ENCODE results near the gene ALDH3B2. TPM values are rescaled to one million over a fixed set of nuclear protein-coding genes. Genes with fewer than 3 reads are reported as not detected.

ALDH3B2 gene
- total and polyA plus RNA-seq, 2 donors (not counting 1 experiment from before 2014, with no cell fraction given): 0.09 TPM; not detected in 1

- no peak within 1 kb of the TSS for H3K27ac Mint-ChIP-seq
- peaks cover 9 to 13% of the 10 kb centered on the region in 2 donors for H3K4me1 ChIP-seq (ENCODE audit: control insufficient read depth in 2 of 2, insufficient read depth in 2 of 2, low read length in 2 of 2)
- H3K36me3 ChIP-seq (replicated peaks in 1 of 2; ENCODE audit: control extremely low read depth in 1 of 2, control insufficient read depth in 1 of 2, extremely low read depth in 1 of 2, insufficient read depth in 2 of 2, low read length in 1 of 2): no peaks in the 10 kb centered on the region
- ATAC-seq (ENCODE audit: low read depth) (no peak), DNase-seq (no peak)
- H4K20me1 ChIP-seq (ENCODE audit: control insufficient read depth, insufficient read depth, low read length, poor library complexity, severe bottlenecking): no peaks in the 10 kb centered on the region
- ChIA-PET CTCF (interaction anchor here (0.8 to 5.3 kb wide), 7 partner anchors 8 to 65 kb away, joined by 3 to 50 read pairs (median 3); partner anchors contain the start of genes ACY3 and NUDT8), POLR2A (no interaction called here)
- intact Hi-C loops (cut with micrococcal nuclease): no loop called here
- no peak within 1 kb of the TSS for H3K9ac ChIP-seq (ENCODE audit: low read length)
- H3K4me2 ChIP-seq (replicated peaks; ENCODE audit: low read depth, low read length, poor library complexity, severe bottlenecking): no peak within 1 kb of the TSS
- no peak within 1 kb of the TSS for H3K4me3 ChIP-seq (ENCODE audit: control extremely low read depth in 1 of 5, extremely low read depth in 1 of 5, insufficient read depth in 1 of 5, low read depth in 2 of 5, low read length in 4 of 5)
- no peaks in the 10 kb centered on the region for H3K79me2 ChIP-seq (ENCODE audit: control insufficient read depth, insufficient read depth, low read length)
- no peak for TF ChIP-seq EZH2 (IDR thresholded peaks at IDR 0.05; ENCODE audit: borderline replicate concordance, insufficient read depth, low read depth, low read length, poor library complexity, severe bottlenecking)
- TF ChIP-seq, protein P1, sequence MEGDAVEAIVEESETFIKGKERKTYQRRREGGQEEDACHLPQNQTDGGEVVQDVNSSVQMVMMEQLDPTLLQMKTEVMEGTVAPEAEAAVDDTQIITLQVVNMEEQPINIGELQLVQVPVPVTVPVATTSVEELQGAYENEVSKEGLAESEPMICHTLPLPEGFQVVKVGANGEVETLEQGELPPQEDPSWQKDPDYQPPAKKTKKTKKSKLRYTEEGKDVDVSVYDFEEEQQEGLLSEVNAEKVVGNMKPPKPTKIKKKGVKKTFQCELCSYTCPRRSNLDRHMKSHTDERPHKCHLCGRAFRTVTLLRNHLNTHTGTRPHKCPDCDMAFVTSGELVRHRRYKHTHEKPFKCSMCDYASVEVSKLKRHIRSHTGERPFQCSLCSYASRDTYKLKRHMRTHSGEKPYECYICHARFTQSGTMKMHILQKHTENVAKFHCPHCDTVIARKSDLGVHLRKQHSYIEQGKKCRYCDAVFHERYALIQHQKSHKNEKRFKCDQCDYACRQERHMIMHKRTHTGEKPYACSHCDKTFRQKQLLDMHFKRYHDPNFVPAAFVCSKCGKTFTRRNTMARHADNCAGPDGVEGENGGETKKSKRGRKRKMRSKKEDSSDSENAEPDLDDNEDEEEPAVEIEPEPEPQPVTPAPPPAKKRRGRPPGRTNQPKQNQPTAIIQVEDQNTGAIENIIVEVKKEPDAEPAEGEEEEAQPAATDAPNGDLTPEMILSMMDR (IDR thresholded peaks at IDR 0.05): no peak
- no peak within 1 kb of the TSS for H2AFZ ChIP-seq (ENCODE audit: insufficient read depth, low read depth, low read length, poor library complexity, severe bottlenecking)
- H3K9me3 ChIP-seq (ENCODE audit: control extremely low read depth in 1 of 3, control insufficient read depth in 2 of 3, insufficient read depth in 1 of 3, low read length in 2 of 3): peaks cover 0 to 13% (median 5%) of the 10 kb centered on the region in 3 donors
- H3K27ac ChIP-seq (ENCODE audit: low read length in 2 of 2): no peak within 1 kb of the TSS
- H3K9me3 Mint-ChIP-seq (ENCODE audit: insufficient read depth): no peaks in the 10 kb centered on the region
- H3K27me3 ChIP-seq (replicated peaks in 1 of 4; ENCODE audit: control extremely low read depth in 1 of 4, control insufficient read depth in 3 of 4, insufficient read depth in 4 of 4, low read length in 3 of 4): peaks cover 0 to 18% (median 3%) of the 10 kb centered on the region in 4 experiments
- H3K4me1 Mint-ChIP-seq: peaks cover 13% of the 10 kb centered on the region
- H3K27me3 Mint-ChIP-seq: peaks cover 4% of the 10 kb centered on the region
- WGBS (ENCODE audit: insufficient coverage): 96% methylated on average over 13 of the region's 18 CpGs
- H3K4me3 Mint-ChIP-seq: no peak within 1 kb of the TSS
Observed at GRCh38 chr11:67639438-67639859, 35.0 kb downstream of the ALDH3B2 start, which contains the start of gene TBX10. TSS of gene TBX10 (minus strand) at chr11:67639763. CDS start at chr11:67639472, 291 bp downstream.
